Colonic mucosa (tissue), 4 donors: Measurements from ENCODE around the gene DNAJB11. TPM values are rescaled to one million over a fixed set of nuclear protein-coding genes. Genes with fewer than 3 reads are reported as not detected.

Experiments
- DNase-seq: peaks from one replicate; pipeline ENCODE4 v3.0.0-alpha.2; 2020
- H3K27ac ChIP-seq: fragments of 200-600 bp; one replicate; pipeline ENCODE4 v1.8.0; 2021
- H3K27me3 ChIP-seq: fragments of 200-600 bp; one replicate; pipeline ENCODE4 v1.8.0; 2021
- H3K36me3 ChIP-seq: fragments of 200-600 bp; one replicate; pipeline ENCODE4 v1.8.0; 2021
- H3K4me1 ChIP-seq: fragments of 200-600 bp; one replicate; pipeline ENCODE4 v1.8.0; 2021; ENCODE audit warnings: mild to moderate bottlenecking
- H3K4me3 ChIP-seq: fragments of 200-600 bp; one replicate; pipeline ENCODE4 v1.8.0; 2021
- H3K9ac ChIP-seq, 2 donors: one replicate each; pipeline ENCODE4 v1.7.0; 2013; ENCODE audit warnings: control low read depth in 2 of 2, low read depth in 2 of 2, low read length in 2 of 2
- H3K9me3 ChIP-seq: fragments of 200-600 bp; one replicate; pipeline ENCODE4 v1.8.0; 2021
- CTCF ChIP-seq: fragments of 200-600 bp; IDR thresholded peaks from one replicate; pipeline ENCODE4 v1.8.0; 2022; ENCODE audit warnings: antibody characterized with exemption, mild to moderate bottlenecking
- intact Hi-C: fragments of 100-400 bp; cut with DNase I; formaldehyde crosslinking; loops from one replicate; pipeline ENCODE4 v1.14.1; 2022
- total RNA-seq, 2 donors: library from RNA; stranded (reverse); fragmentation: NEBNext Ultra II Directional in 1 of 2; extraction: Animal tissue kit (Norgen Biotek cat#: 25700) in 1 of 2; gene quantifications; one replicate each; pipeline ENCODE4 v1.2.1, GENCODE V29; 2021
- donor health status: healthy.
- donor health status: DM: no; HTN: no; CAD: no.
- donor health status: DM: no; HTN: no; CAD: no.

Gene DNAJB11
- total RNA-seq, 2 donors from 2014 or later = 54.7 to 72.5 TPM

GRCh38 chr3:186612065-186612464 is 41.5 kb downstream of the DNAJB11 start:
- Histone ChIP-seq H3K9me3 (no peaks in the 10 kb centered on the region), H3K27ac (no peak overlapping the region), H3K4me3 (no peak overlapping the region), H3K4me1 (no peaks in the 10 kb centered on the region), H3K36me3 (no peaks in the 10 kb centered on the region), H3K27me3 (peaks cover 4% of the 10 kb centered on the region), H3K9ac (no peak overlapping the region)
- no peak for DNase-seq
- TF ChIP-seq CTCF = no peak
- intact Hi-C loops = no loop called here

GRCh38 chr3:186612721-186613636 is 42.5 kb downstream of the DNAJB11 start, which contains the start of gene AHSG:
AHSG (plus strand) TSS chr3:186613060; CDS start chr3:186613142, 82 bp downstream.
- Histone ChIP-seq H3K27me3 (peaks cover 9% of the 10 kb centered on the region), H3K9me3 (no peaks in the 10 kb centered on the region), H3K27ac (no peak within 1 kb of the TSS), H3K36me3 (no peaks in the 10 kb centered on the region), H3K4me1 (no peaks in the 10 kb centered on the region), H3K9ac (no peak within 1 kb of the TSS), H3K4me3 (no peak within 1 kb of the TSS)
- intact Hi-C loops = no loop called here
- TF ChIP-seq CTCF = no peak
- DNase-seq = no peak

GRCh38 chr3:186613637-186614265 is 43.2 kb downstream of the DNAJB11 start:
- no peak overlapping the region for H3K4me3 ChIP-seq
- H3K27me3 ChIP-seq = peaks cover 9% of the 10 kb centered on the region
- TF ChIP-seq CTCF = no peak
- H3K9ac ChIP-seq = no peak overlapping the region
- DNase-seq = no peak
- H3K27ac ChIP-seq = no peak overlapping the region
- H3K36me3 ChIP-seq = no peaks in the 10 kb centered on the region
- H3K9me3 ChIP-seq = no peaks in the 10 kb centered on the region
- intact Hi-C loops = no loop called here
- H3K4me1 ChIP-seq = no peaks in the 10 kb centered on the region

- no peak for DNase-seq
- Histone ChIP-seq H3K9ac (no peak overlapping the region), H3K36me3 (no peaks in the 10 kb centered on the region), H3K4me3 (no peak overlapping the region), H3K4me1 (no peaks in the 10 kb centered on the region), H3K9me3 (no peaks in the 10 kb centered on the region), H3K27ac (no peak overlapping the region), H3K27me3 (peaks cover 9% of the 10 kb centered on the region)
- TF ChIP-seq CTCF = no peak
- intact Hi-C loops = no loop called here
Measured at GRCh38 chr3:186614266-186614596, 43.7 kb downstream of the DNAJB11 start.

- H3K4me1 ChIP-seq = no peaks in the 10 kb centered on the region
- DNase-seq = peak; percentile 85
- intact Hi-C loops = loop anchor here (5.0 kb wide), 1 partner anchor 207 kb away; no protein-coding TSS in a partner anchor
- no peaks in the 10 kb centered on the region for H3K9me3 ChIP-seq
- TF ChIP-seq CTCF = peak; percentile 98
- no peak overlapping the region for H3K27ac ChIP-seq
- no peak overlapping the region for H3K4me3 ChIP-seq
- no peaks in the 10 kb centered on the region for H3K36me3 ChIP-seq
- H3K9ac ChIP-seq = no peak overlapping the region
- H3K27me3 ChIP-seq = peaks cover 9% of the 10 kb centered on the region
Measured at GRCh38 chr3:186614597-186615483, 44.3 kb downstream of the DNAJB11 start.
